ENCODE measurements around the gene AGTRAP. TPM values are rescaled to one million over a fixed set of nuclear protein-coding genes. Genes with fewer than 3 reads are reported as not detected.

The AGTRAP gene
- total and polyA plus RNA-seq, 9 of the 15 experiments (the other 6 are each of a cell fraction or from before 2014, with no cell fraction given) = 26.8 to 105 (median 57.5) TPM

GRCh38 chr1:11797525-11798216 lies 61.7 kb downstream of the AGTRAP start (continued):
- TF ChIP-seq SFPQ (IDR thresholded peaks at IDR 0.05; ENCODE audit: low read depth, low read length) = no peak
- peak; percentile 82 for TF ChIP-seq ZNF584 (CRISPR knock-in tag; IDR thresholded peaks at IDR 0.05; ENCODE audit: low read depth)
- TF ChIP-seq SIN3B (IDR thresholded peaks at IDR 0.05; ENCODE audit: low read depth) = no peak
- no peak for TF ChIP-seq ARID2 (IDR thresholded peaks at IDR 0.05)
- TF ChIP-seq, protein P1, sequence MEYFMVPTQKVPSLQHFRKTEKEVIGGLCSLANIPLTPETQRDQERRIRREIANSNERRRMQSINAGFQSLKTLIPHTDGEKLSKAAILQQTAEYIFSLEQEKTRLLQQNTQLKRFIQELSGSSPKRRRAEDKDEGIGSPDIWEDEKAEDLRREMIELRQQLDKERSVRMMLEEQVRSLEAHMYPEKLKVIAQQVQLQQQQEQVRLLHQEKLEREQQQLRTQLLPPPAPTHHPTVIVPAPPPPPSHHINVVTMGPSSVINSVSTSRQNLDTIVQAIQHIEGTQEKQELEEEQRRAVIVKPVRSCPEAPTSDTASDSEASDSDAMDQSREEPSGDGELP (CRISPR knock-in tag; IDR thresholded peaks at IDR 0.05; ENCODE audit: borderline replicate concordance) = peak; percentile 79
- TF ChIP-seq LEF1 (IDR thresholded peaks at IDR 0.05) = peak; percentile 94
- no peak for TF ChIP-seq TCF7 (IDR thresholded peaks at IDR 0.05; ENCODE audit: borderline replicate concordance)
- TF ChIP-seq, protein P2, sequence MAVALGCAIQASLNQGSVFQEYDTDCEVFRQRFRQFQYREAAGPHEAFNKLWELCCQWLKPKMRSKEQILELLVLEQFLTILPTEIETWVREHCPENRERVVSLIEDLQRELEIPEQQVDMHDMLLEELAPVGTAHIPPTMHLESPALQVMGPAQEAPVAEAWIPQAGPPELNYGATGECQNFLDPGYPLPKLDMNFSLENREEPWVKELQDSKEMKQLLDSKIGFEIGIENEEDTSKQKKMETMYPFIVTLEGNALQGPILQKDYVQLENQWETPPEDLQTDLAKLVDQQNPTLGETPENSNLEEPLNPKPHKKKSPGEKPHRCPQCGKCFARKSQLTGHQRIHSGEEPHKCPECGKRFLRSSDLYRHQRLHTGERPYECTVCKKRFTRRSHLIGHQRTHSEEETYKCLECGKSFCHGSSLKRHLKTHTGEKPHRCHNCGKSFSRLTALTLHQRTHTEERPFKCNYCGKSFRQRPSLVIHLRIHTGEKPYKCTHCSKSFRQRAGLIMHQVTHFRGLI (CRISPR knock-in tag; IDR thresholded peaks at IDR 0.05) = no peak
- TF ChIP-seq, protein P3, sequence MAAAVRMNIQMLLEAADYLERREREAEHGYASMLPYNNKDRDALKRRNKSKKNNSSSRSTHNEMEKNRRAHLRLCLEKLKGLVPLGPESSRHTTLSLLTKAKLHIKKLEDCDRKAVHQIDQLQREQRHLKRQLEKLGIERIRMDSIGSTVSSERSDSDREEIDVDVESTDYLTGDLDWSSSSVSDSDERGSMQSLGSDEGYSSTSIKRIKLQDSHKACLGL (CRISPR knock-in tag; IDR thresholded peaks at IDR 0.05; ENCODE audit: borderline replicate concordance, poor library complexity, severe bottlenecking) = peak; percentile 63
- TF ChIP-seq ZNF699 (CRISPR knock-in tag; IDR thresholded peaks at IDR 0.05; ENCODE audit: insufficient replicate concordance) = no peak
- peak; percentile 76; the same call in 1 of the 2 replicates for TF ChIP-seq HMG20B (CRISPR knock-in tag; IDR thresholded peaks at IDR 0.05)
- no peak for TF ChIP-seq CTCF (IDR thresholded peaks at IDR 0.05 in 2 of 3, conservative IDR thresholded peaks at IDR 0.05 in 1 of 3; ENCODE audit: insufficient read depth in 2 of 3, low read depth in 1 of 3, low read length in 3 of 3)
- TF ChIP-seq ZNF274 (IDR thresholded peaks at IDR 0.05; ENCODE audit: borderline replicate concordance, low read depth, low read length) = 0 out of 2 replicates have a peak, but pooled peaks have one; percentile 4
- peak; percentile 86 for TF ChIP-seq SMAD4 (CRISPR knock-in tag; conservative IDR thresholded peaks at IDR 0.05)
- TF ChIP-seq BRD9 (IDR thresholded peaks at IDR 0.05; ENCODE audit: low read depth, partially characterized antibody) = peak; percentile 74
- peak; percentile 74; the same call in 1 of the 2 replicates for TF ChIP-seq ZNF830 (CRISPR knock-in tag; IDR thresholded peaks at IDR 0.05)
- TF ChIP-seq, protein P4, sequence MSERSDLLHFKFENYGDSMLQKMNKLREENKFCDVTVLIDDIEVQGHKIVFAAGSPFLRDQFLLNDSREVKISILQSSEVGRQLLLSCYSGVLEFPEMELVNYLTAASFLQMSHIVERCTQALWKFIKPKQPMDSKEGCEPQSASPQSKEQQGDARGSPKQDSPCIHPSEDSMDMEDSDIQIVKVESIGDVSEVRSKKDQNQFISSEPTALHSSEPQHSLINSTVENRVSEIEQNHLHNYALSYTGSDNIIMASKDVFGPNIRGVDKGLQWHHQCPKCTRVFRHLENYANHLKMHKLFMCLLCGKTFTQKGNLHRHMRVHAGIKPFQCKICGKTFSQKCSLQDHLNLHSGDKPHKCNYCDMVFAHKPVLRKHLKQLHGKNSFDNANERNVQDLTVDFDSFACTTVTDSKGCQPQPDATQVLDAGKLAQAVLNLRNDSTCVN (CRISPR knock-in tag; IDR thresholded peaks at IDR 0.05) = no peak
- TF ChIP-seq SAP30 (IDR thresholded peaks at IDR 0.05; ENCODE audit: borderline replicate concordance, insufficient read depth, low read depth, low read length, poor library complexity, severe bottlenecking) = no peak
